Astrocyte (in vitro differentiated cells and primary cell): ENCODE results near the gene ZBED1. TPM values are rescaled to one million over a fixed set of nuclear protein-coding genes. Genes with fewer than 3 reads are reported as not detected.

ENCODE experiments used
- DNase-seq: peaks from one replicate; pipeline ENCODE4 v3.0.0-alpha.2; 2010; ENCODE audit warnings: low read depth
- FAIRE-seq: peaks from 2 replicates; lab custom pipeline; 2011; peaks lifted over from hg19 to GRCh38; lab: Jason Lieb, UNC
- H2AFZ ChIP-seq: 2 replicates; pipeline ENCODE4 v1.6.0; 2012; ENCODE audit warnings: low read depth, low read length, inconsistent platforms
- H3K27ac ChIP-seq: 2 replicates; pipeline ENCODE4 v1.5.1; 2011; ENCODE audit warnings: low read depth, low read length, inconsistent platforms
- H3K27me3 ChIP-seq: 2 replicates; pipeline ENCODE4 v1.6.0; 2011; ENCODE audit warnings: low read length, inconsistent platforms; ENCODE audit not compliant: insufficient read depth
- H3K36me3 ChIP-seq: 2 replicates; pipeline ENCODE4 v1.5.1; 2011; ENCODE audit warnings: low read length, inconsistent platforms; ENCODE audit not compliant: insufficient read depth
- H3K4me1 ChIP-seq: 2 replicates; pipeline ENCODE4 v1.5.1; 2011; ENCODE audit warnings: low read length, inconsistent platforms; ENCODE audit not compliant: insufficient read depth
- H3K4me2 ChIP-seq: 2 replicates; pipeline ENCODE4 v1.6.0; 2012; ENCODE audit warnings: low read length, inconsistent platforms
- H3K4me3 ChIP-seq: 2 replicates; pipeline ENCODE4 v1.5.1; 2011; ENCODE audit warnings: low read depth, mild to moderate bottlenecking, low read length, inconsistent platforms; ENCODE audit not compliant: insufficient read depth
- H3K79me2 ChIP-seq: 2 replicates; pipeline ENCODE4 v1.6.0; 2012; ENCODE audit warnings: mild to moderate bottlenecking, low read length, inconsistent platforms; ENCODE audit not compliant: insufficient read depth
- H3K9ac ChIP-seq: 2 replicates; pipeline ENCODE4 v1.6.0; 2012; ENCODE audit warnings: mild to moderate bottlenecking, low read length, inconsistent platforms
- H3K9me3 ChIP-seq: 2 replicates; pipeline ENCODE4 v1.5.1; 2012; ENCODE audit warnings: low read depth, mild to moderate bottlenecking, low read length, inconsistent platforms; ENCODE audit not compliant: insufficient read depth
- H4K20me1 ChIP-seq: 2 replicates; pipeline ENCODE4 v1.6.0; 2012; ENCODE audit warnings: low read length, inconsistent platforms; ENCODE audit not compliant: insufficient read depth
- H3K27ac Mint-ChIP-seq: one replicate; pipeline ENCODE4 v1.8.0; 2021; ENCODE audit warnings: mild to moderate bottlenecking, mixed read lengths; ENCODE audit not compliant: unreplicated experiment
- H3K27me3 Mint-ChIP-seq: one replicate; pipeline ENCODE4 v1.8.0; 2021; ENCODE audit warnings: low read depth, mixed read lengths; ENCODE audit not compliant: unreplicated experiment
- H3K36me3 Mint-ChIP-seq: one replicate; pipeline ENCODE4 v1.8.0; 2021; ENCODE audit warnings: low read depth, mixed read lengths; ENCODE audit not compliant: unreplicated experiment
- H3K4me1 Mint-ChIP-seq: one replicate; pipeline ENCODE4 v1.8.0; 2021; ENCODE audit warnings: low read depth, mixed read lengths; ENCODE audit not compliant: unreplicated experiment
- H3K4me3 Mint-ChIP-seq: one replicate; pipeline ENCODE4 v1.8.0; 2021; ENCODE audit warnings: mild to moderate bottlenecking, moderate library complexity, mixed read lengths; ENCODE audit not compliant: unreplicated experiment
- H3K9me3 Mint-ChIP-seq: one replicate; pipeline ENCODE4 v1.8.0; 2021; ENCODE audit warnings: mild to moderate bottlenecking, mixed read lengths; ENCODE audit not compliant: unreplicated experiment
- EZH2 ChIP-seq: IDR thresholded peaks from 2 replicates; pipeline ENCODE4 v1.6.1; 2012; ENCODE audit warnings: mild to moderate bottlenecking, low read length, inconsistent platforms; ENCODE audit not compliant: insufficient read depth
- total RNA-seq: library from RNA; stranded (reverse); gene quantifications from 2 replicates; pipeline ENCODE4 v1.2.1, GENCODE V29; 2021
- TF ChIP-seq, protein P1 (sequence below): IDR thresholded peaks from 2 replicates; pipeline ENCODE4 v1.5.1; 2011; ENCODE audit warnings: low read depth, mild to moderate bottlenecking, inconsistent platforms, low read length, moderate library complexity; ENCODE audit not compliant: insufficient read depth

Gene ZBED1
- total RNA-seq, 1 donor from 2014 or later = 19.9 TPM

DNA sequence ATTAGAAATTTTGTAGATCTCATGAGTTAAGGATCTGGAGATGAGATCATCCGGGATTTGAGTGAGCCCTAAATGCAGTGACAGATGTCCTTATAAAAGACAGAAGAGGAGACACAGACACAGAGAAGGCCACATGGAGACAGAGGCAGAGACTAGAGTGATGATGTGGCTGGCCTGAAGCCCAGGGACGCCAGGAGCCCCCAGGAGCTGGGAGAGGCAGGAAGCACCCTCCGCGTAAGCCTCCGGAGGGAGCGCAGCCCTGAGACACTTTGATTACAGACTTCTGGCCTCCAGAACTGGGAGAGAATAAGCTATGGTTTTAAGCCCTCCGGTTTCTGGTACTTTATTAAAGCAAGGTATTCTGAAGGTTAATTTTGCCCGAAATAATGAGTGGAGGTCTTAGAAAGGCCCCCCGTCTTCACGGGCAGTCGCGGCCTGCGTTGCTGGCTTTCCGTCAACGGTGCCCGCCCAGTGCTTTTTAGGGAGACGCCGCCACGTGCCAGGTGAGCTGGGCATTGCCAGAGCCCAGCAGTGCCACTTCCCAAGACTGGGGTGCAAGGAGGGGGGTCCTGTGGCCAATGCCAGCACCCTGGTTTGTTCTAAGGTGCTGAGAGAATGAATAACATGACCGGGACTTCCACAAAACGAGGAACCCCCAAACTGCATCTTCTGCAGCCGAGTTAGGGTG is 8.1 kb downstream of the ZBED1 start:
- Mint-ChIP-seq H3K27ac (no peak overlapping the region), H3K36me3 (peaks cover 21% of the 10 kb centered on the region), H3K27me3 (no peaks in the 10 kb centered on the region), H3K9me3 (peaks cover 2% of the 10 kb centered on the region), H3K4me1 (peaks cover 4% of the 10 kb centered on the region), H3K4me3 (no peak overlapping the region)
- TF ChIP-seq, protein P1, sequence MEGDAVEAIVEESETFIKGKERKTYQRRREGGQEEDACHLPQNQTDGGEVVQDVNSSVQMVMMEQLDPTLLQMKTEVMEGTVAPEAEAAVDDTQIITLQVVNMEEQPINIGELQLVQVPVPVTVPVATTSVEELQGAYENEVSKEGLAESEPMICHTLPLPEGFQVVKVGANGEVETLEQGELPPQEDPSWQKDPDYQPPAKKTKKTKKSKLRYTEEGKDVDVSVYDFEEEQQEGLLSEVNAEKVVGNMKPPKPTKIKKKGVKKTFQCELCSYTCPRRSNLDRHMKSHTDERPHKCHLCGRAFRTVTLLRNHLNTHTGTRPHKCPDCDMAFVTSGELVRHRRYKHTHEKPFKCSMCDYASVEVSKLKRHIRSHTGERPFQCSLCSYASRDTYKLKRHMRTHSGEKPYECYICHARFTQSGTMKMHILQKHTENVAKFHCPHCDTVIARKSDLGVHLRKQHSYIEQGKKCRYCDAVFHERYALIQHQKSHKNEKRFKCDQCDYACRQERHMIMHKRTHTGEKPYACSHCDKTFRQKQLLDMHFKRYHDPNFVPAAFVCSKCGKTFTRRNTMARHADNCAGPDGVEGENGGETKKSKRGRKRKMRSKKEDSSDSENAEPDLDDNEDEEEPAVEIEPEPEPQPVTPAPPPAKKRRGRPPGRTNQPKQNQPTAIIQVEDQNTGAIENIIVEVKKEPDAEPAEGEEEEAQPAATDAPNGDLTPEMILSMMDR = no peak
- no peak for TF ChIP-seq EZH2
- peaks cover 2% of the 10 kb centered on the region for H3K4me1 ChIP-seq
- DNase-seq (no peak), FAIRE-seq (no peak)
- no peaks in the 10 kb centered on the region for H3K27me3 ChIP-seq
- H3K9ac ChIP-seq = no peak overlapping the region
- H3K79me2 ChIP-seq = peaks cover 90% of the 10 kb centered on the region
- peaks cover 32% of the 10 kb centered on the region for H4K20me1 ChIP-seq
- no peak overlapping the region for H3K27ac ChIP-seq
- peaks cover 8% of the 10 kb centered on the region for H3K36me3 ChIP-seq
- no peak overlapping the region for H2AFZ ChIP-seq
- no peaks in the 10 kb centered on the region for H3K9me3 ChIP-seq
- H3K4me2 ChIP-seq = no peak overlapping the region
- no peak overlapping the region for H3K4me3 ChIP-seq

DNA sequence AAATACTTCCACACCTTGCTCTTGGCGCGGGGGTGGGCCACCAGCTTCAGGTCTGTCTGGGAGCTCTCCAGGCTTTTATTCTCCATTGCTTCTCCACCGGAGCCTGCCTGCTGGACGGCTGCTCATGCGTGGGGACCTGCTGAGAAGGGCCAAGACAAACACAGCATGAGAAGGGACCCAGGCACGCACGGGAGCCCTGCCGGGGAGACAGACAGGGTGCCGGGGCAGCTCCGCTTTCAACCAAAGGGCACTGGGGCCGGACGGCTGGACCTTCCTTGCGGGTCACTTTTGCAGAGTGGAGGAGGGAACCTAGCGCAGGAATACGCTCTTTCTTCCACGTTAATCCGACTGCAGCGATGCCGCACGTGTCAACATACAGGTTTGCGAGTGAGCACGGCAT is 10.1 kb downstream of the ZBED1 start:
- H3K4me1 ChIP-seq = no peaks in the 10 kb centered on the region
- peaks cover 87% of the 10 kb centered on the region for H3K79me2 ChIP-seq
- H4K20me1 ChIP-seq = peaks cover 31% of the 10 kb centered on the region
- H3K4me3 ChIP-seq = no peak overlapping the region
- Mint-ChIP-seq H3K36me3 (peaks cover 28% of the 10 kb centered on the region), H3K27ac (no peak overlapping the region), H3K4me3 (no peak overlapping the region), H3K27me3 (no peaks in the 10 kb centered on the region), H3K4me1 (no peaks in the 10 kb centered on the region), H3K9me3 (peaks cover 2% of the 10 kb centered on the region)
- DNase-seq (no peak), FAIRE-seq (no peak)
- H3K27me3 ChIP-seq = no peaks in the 10 kb centered on the region
- H3K27ac ChIP-seq = no peak overlapping the region
- TF ChIP-seq, protein P1 = no peak
- TF ChIP-seq EZH2 = no peak
- H3K9ac ChIP-seq = no peak overlapping the region
- H3K36me3 ChIP-seq = peaks cover 14% of the 10 kb centered on the region
- no peak overlapping the region for H3K4me2 ChIP-seq
- H2AFZ ChIP-seq = no peak overlapping the region
- no peaks in the 10 kb centered on the region for H3K9me3 ChIP-seq
